Peyer's patch (tissue), 4 donors: ENCODE data around the gene IFNA1. TPM values are rescaled to one million over a fixed set of nuclear protein-coding genes. Genes with fewer than 3 reads are reported as not detected.

ENCODE experiments used
- DNase-seq, 3 donors: peaks; one replicate each; pipeline ENCODE4 v3.0.0-alpha.2; 2017 to 2019
- H3K27ac ChIP-seq, 4 donors: fragments of 200-600 bp; sonication (generic); one replicate each; pipeline ENCODE4 v1.5.1; 2016 to 2019
- H3K27me3 ChIP-seq, 2 donors: fragments of 200-600 bp; sonication (generic); one replicate each; pipeline ENCODE4 v1.5.1; 2019
- H3K36me3 ChIP-seq, 3 donors: fragments of 200-600 bp; sonication (generic); one replicate each; pipeline ENCODE4 v1.5.1; 2016 to 2019
- H3K4me1 ChIP-seq, 4 donors: fragments of 200-600 bp; sonication (generic); one replicate each; pipeline ENCODE4 v1.5.1; 2016 to 2019
- H3K4me3 ChIP-seq, 4 donors: fragments of 200-600 bp; sonication (generic); 1 replicate in 3 of 4; 2 replicates in 1 of 4; pipeline ENCODE4 v1.5.1; 2016 to 2019; ENCODE audit warnings: mild to moderate bottlenecking in 1 of 4
- H3K9me3 ChIP-seq, 4 donors: fragments of 200-600 bp; sonication (generic); one replicate each; pipeline ENCODE4 v1.5.1; 2016 to 2019; ENCODE audit warnings: mild to moderate bottlenecking in 1 of 4
- CTCF ChIP-seq, 6 experiments: fragments of 450-650 bp in 4 of 6; fragments of 200-600 bp in 2 of 6; sonication (generic) in 1 of 6; IDR thresholded peaks; one replicate each; pipeline ENCODE4 v1.5.1; 2017 to 2019; ENCODE audit warnings: antibody characterized with exemption in 6 of 6, mild to moderate bottlenecking in 3 of 6, moderate library complexity in 1 of 6
- POLR2A ChIP-seq, 2 donors: fragments of 450-650 bp; IDR thresholded peaks; one replicate each; pipeline ENCODE4 v1.5.1; 2017; ENCODE audit warnings: antibody characterized with exemption in 2 of 2, mild to moderate bottlenecking in 2 of 2, moderate library complexity in 2 of 2
- total RNA-seq, 4 donors: library from RNA; depleted of rRNA; stranded (reverse); fragments of >200 nt; gene quantifications; one replicate each; pipeline ENCODE4 v1.1.0, GENCODE V29; 2016

The IFNA1 gene
- total RNA-seq, 4 donors from 2014 or later, result not detected

DNA sequence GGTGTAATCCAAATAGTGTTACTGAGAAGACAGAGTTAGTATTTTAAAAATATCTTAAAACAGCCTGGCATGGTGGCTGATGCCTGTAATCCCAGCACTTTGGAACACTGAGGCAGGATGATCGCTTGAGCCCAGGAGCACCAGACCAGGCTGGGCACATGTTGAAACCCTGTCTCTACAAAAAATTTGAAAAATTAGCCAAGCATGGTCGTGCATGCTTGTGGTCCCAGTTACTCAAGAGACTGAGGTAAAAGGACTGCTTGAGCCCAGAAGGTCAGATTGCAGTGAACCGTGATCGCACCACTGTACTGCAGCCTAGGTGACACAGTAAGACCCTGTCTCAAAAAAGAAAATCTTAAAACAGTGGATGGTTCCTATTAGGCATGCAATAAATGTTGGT, 12.4 kb downstream of the IFNA1 start:
- Histone ChIP-seq H3K4me3 (no peak overlapping the region), H3K27me3 (no peaks in the 10 kb centered on the region), H3K9me3 (no peaks in the 10 kb centered on the region), H3K27ac (no peak overlapping the region), H3K4me1 (no peaks in the 10 kb centered on the region), H3K36me3 (no peaks in the 10 kb centered on the region)
- no peak for DNase-seq
- TF ChIP-seq POLR2A (IDR thresholded peaks at IDR 0.05), result no peak
- TF ChIP-seq CTCF (IDR thresholded peaks at IDR 0.05), result no peak

DNA sequence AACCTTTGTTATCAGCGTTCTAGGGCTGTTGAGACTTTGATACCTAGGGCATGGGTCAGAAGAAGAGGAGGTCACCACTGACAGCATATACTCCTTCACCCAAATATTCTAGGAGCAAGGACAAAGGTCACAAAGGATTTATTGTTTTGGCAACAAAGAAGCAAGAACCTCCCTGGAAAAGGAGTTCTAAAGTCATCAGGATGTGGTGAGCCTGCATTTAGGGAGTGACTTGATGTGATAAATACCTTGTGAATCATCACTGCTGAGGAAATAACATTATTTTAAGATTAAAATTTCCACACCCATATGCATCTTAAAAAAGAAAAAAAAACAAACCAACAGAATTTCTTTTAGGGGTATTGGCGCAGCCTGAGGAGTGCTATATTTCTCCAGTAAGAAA, 13.9 kb downstream of the IFNA1 start:
- TF ChIP-seq CTCF (IDR thresholded peaks at IDR 0.05) (no peak), POLR2A (IDR thresholded peaks at IDR 0.05) (no peak)
- H3K36me3 ChIP-seq, result no peaks in the 10 kb centered on the region
- no peaks in the 10 kb centered on the region for H3K4me1 ChIP-seq
- H3K27ac ChIP-seq, result no peak overlapping the region
- DNase-seq, result no peak
- H3K4me3 ChIP-seq, result no peak overlapping the region
- H3K27me3 ChIP-seq, result no peaks in the 10 kb centered on the region
- no peaks in the 10 kb centered on the region for H3K9me3 ChIP-seq

DNA sequence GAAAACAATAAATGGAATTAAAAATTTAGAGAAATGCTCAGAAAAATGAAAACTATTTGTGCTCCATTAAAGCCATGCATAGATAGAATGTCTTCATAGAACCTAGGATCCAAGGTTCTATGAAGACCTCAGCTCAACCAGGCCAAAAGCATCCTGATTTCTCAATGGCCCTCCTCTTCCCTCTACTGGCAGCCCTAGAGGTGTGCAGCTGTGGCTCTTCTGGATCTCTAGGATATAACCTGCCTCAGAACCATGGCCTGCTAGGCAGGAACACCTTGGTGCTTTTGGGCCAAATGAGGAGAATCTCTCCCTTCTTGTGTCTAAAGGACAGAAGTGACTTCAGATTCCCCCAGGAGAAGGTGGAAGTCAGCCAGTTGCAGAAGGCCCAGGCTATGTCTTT, 15.1 kb downstream of the IFNA1 start:
- no peak for DNase-seq
- Histone ChIP-seq H3K4me1 (no peaks in the 10 kb centered on the region), H3K27me3 (no peaks in the 10 kb centered on the region), H3K36me3 (no peaks in the 10 kb centered on the region), H3K9me3 (no peaks in the 10 kb centered on the region), H3K27ac (no peak overlapping the region), H3K4me3 (no peak overlapping the region)
- peak in 4 of 6 experiments; percentile 46 to 59 (median 54) for TF ChIP-seq CTCF (IDR thresholded peaks at IDR 0.05)
- no peak for TF ChIP-seq POLR2A (IDR thresholded peaks at IDR 0.05)

- no peak for TF ChIP-seq POLR2A (IDR thresholded peaks at IDR 0.05)
- no peak for TF ChIP-seq CTCF (IDR thresholded peaks at IDR 0.05)
- no peak overlapping the region for H3K27ac ChIP-seq
- no peaks in the 10 kb centered on the region for H3K27me3 ChIP-seq
- H3K4me1 ChIP-seq, result no peaks in the 10 kb centered on the region
- DNase-seq, result no peak
- H3K4me3 ChIP-seq, result no peak overlapping the region
- H3K36me3 ChIP-seq, result no peaks in the 10 kb centered on the region
- H3K9me3 ChIP-seq, result peaks cover 0 to 6% (median 0%) of the 10 kb centered on the region in 4 donors
Measured at GRCh38 chr9:21461377-21461776, 21.1 kb downstream of the IFNA1 start.

DNA sequence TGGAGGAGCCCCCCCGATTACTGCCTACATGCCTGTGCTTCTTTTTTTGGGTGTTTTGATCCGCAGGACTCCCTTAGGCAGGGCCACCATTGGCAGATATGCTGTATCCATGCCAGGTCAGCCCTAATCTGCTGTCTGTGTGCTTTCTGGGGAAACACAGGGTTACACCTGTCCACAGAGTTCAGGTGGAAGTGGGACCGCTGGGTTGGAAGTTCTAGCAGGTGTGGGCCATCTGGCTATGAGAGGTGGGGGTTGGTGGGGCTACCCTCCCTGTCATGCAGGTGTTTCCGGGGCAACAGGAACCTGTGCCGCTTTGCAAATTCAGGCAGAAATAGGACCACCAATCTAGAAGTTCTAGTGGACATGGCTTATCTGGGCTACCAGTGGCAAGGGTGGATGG, 24.9 kb downstream of the IFNA1 start:
- Histone ChIP-seq H3K4me3 (no peak overlapping the region), H3K36me3 (no peaks in the 10 kb centered on the region), H3K9me3 (peaks cover 0 to 6% (median 0%) of the 10 kb centered on the region in 4 donors), H3K27me3 (no peaks in the 10 kb centered on the region), H3K27ac (no peak overlapping the region), H3K4me1 (no peaks in the 10 kb centered on the region)
- DNase-seq, result no peak
- TF ChIP-seq CTCF (IDR thresholded peaks at IDR 0.05), result no peak
- no peak for TF ChIP-seq POLR2A (IDR thresholded peaks at IDR 0.05)
